Retinal pigment epithelial cell (primary cell): Measurements from ENCODE around the gene TRPV6.

Source experiments
- DNase-seq: peaks from one replicate; pipeline ENCODE4 v3.0.0-alpha.2; 2010; ENCODE audit warnings: low read depth
- H3K4me3 ChIP-seq: 2 replicates; pipeline ENCODE4 v1.5.1; 2011; ENCODE audit warnings: mild to moderate bottlenecking, low read length, control low read depth, moderate library complexity
- CTCF ChIP-seq: conservative IDR thresholded peaks from 2 replicates; pipeline ENCODE4 v1.5.1; 2011; ENCODE audit warnings: low read depth, low read length, control low read depth, inconsistent platforms

Gene TRPV6

GRCh38 chr7:142894112-142894984 is 8.8 kb upstream of the TRPV6 start:
- H3K4me3 ChIP-seq: no peak overlapping the region
- no peak for TF ChIP-seq CTCF
- no peak for DNase-seq

GRCh38 chr7:142892951-142893350 is 7.4 kb upstream of the TRPV6 start:
- DNase-seq: no peak
- TF ChIP-seq CTCF: no peak
- no peak overlapping the region for H3K4me3 ChIP-seq

GRCh38 chr7:142891490-142892082 is 6.0 kb upstream of the TRPV6 start:
- no peak for TF ChIP-seq CTCF
- DNase-seq: no peak
- H3K4me3 ChIP-seq: no peak overlapping the region

GRCh38 chr7:142890874-142891485 is 5.4 kb upstream of the TRPV6 start:
- no peak for DNase-seq
- TF ChIP-seq CTCF: no peak
- H3K4me3 ChIP-seq: no peak overlapping the region

GRCh38 chr7:142889816-142890215 is 4.3 kb upstream of the TRPV6 start:
- no peak overlapping the region for H3K4me3 ChIP-seq
- no peak for DNase-seq
- no peak for TF ChIP-seq CTCF

- no peak for DNase-seq
- H3K4me3 ChIP-seq: no peak overlapping the region
- TF ChIP-seq CTCF: no peak
These were observed 1.9 kb upstream of the TRPV6 start for GRCh38 chr7:142887282-142888015.
